ENCODE data around the gene PPFIA4.

- TF ChIP-seq, protein P1, sequence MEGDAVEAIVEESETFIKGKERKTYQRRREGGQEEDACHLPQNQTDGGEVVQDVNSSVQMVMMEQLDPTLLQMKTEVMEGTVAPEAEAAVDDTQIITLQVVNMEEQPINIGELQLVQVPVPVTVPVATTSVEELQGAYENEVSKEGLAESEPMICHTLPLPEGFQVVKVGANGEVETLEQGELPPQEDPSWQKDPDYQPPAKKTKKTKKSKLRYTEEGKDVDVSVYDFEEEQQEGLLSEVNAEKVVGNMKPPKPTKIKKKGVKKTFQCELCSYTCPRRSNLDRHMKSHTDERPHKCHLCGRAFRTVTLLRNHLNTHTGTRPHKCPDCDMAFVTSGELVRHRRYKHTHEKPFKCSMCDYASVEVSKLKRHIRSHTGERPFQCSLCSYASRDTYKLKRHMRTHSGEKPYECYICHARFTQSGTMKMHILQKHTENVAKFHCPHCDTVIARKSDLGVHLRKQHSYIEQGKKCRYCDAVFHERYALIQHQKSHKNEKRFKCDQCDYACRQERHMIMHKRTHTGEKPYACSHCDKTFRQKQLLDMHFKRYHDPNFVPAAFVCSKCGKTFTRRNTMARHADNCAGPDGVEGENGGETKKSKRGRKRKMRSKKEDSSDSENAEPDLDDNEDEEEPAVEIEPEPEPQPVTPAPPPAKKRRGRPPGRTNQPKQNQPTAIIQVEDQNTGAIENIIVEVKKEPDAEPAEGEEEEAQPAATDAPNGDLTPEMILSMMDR (conservative IDR thresholded peaks at IDR 0.05), result no peak
- no peak for TF ChIP-seq ZFX (IDR thresholded peaks at IDR 0.05)
Observed at GRCh38 chr1:203036537-203036936, 10.2 kb downstream of the PPFIA4 start.

Data from C4-2B (cell line).